GM12891 (cell line): ENCODE results near the gene MAP2K4.

Experiments
- DNase-seq: peaks from one replicate; pipeline ENCODE4 v3.0.0; 2011; ENCODE audit warnings: low spot score; ENCODE audit not compliant: insufficient read length
- FAIRE-seq: peaks from 2 replicates; lab custom pipeline; 2011; peaks lifted over from hg19 to GRCh38; lab: Jason Lieb, UNC
- PAX5 ChIP-seq: IDR thresholded peaks from 2 replicates; pipeline ENCODE4 v1.6.1; 2011; ENCODE audit warnings: low read length, moderate library complexity, mild to moderate bottlenecking; ENCODE audit not compliant: insufficient read depth, severe bottlenecking
- POLR2A ChIP-seq: IDR thresholded peaks from 2 replicates; pipeline ENCODE4 v1.6.1; 2011; ENCODE audit warnings: low read depth, low read length, control low read depth
- POLR2AphosphoS5 ChIP-seq: IDR thresholded peaks from 2 replicates; pipeline ENCODE4 v1.6.1; 2011; ENCODE audit warnings: low read depth, low read length, control low read depth
- POU2F2 ChIP-seq: IDR thresholded peaks from 2 replicates; pipeline ENCODE4 v1.6.1; 2011; ENCODE audit warnings: low read depth, mild to moderate bottlenecking, control low read depth, low read length, moderate library complexity
- SPI1 ChIP-seq: IDR thresholded peaks from 2 replicates; pipeline ENCODE4 v1.6.1; 2011; ENCODE audit warnings: low read depth, low read length, control low read depth
- TAF1 ChIP-seq: IDR thresholded peaks from 2 replicates; pipeline ENCODE4 v1.6.1; 2011; ENCODE audit warnings: low read depth, low read length, control low read depth

Gene MAP2K4

GRCh38 chr17:12034538-12034937 lies 13.9 kb downstream of the MAP2K4 start:
- FAIRE-seq (no peak), DNase-seq (no peak)
- no peak for TF ChIP-seq SPI1
- no peak for TF ChIP-seq TAF1
- TF ChIP-seq POLR2A = no peak
- no peak for TF ChIP-seq POU2F2
- TF ChIP-seq POLR2AphosphoS5 = no peak
- no peak for TF ChIP-seq PAX5

GRCh38 chr17:12035673-12036072 lies 15.0 kb downstream of the MAP2K4 start:
- FAIRE-seq (no peak), DNase-seq (no peak)

GRCh38 chr17:12037970-12038369 lies 17.3 kb downstream of the MAP2K4 start:
- TF ChIP-seq POU2F2 = no peak
- DNase-seq = no peak
- no peak for FAIRE-seq

More at GRCh38 chr17:12035673-12036072, 15.0 kb downstream of the MAP2K4 start:
- TF ChIP-seq POLR2AphosphoS5 (no peak), SPI1 (no peak), TAF1 (no peak), POU2F2 (no peak), PAX5 (no peak), POLR2A (no peak)

GRCh38 chr17:12040478-12040877 lies 19.8 kb downstream of the MAP2K4 start:
- TF ChIP-seq POLR2AphosphoS5 = no peak
- no peak for TF ChIP-seq POLR2A
- no peak for TF ChIP-seq TAF1
- no peak for TF ChIP-seq SPI1
- TF ChIP-seq PAX5 = no peak
- no peak for TF ChIP-seq POU2F2
- FAIRE-seq (no peak), DNase-seq (no peak)

GRCh38 chr17:12041312-12041711 lies 20.6 kb downstream of the MAP2K4 start:
- DNase-seq (no peak), FAIRE-seq (no peak)
- no peak for TF ChIP-seq TAF1
- no peak for TF ChIP-seq POU2F2
- TF ChIP-seq POLR2AphosphoS5 = no peak
- TF ChIP-seq PAX5 = no peak
- no peak for TF ChIP-seq POLR2A
- TF ChIP-seq SPI1 = no peak

- DNase-seq = no peak
- TF ChIP-seq SPI1 (no peak), TAF1 (no peak), POLR2AphosphoS5 (no peak), PAX5 (no peak), POLR2A (no peak), POU2F2 (no peak)
- no peak for FAIRE-seq
Observed at GRCh38 chr17:12043702-12044101, 23.0 kb downstream of the MAP2K4 start.

GRCh38 chr17:12046786-12047185 lies 26.1 kb downstream of the MAP2K4 start:
- DNase-seq = no peak
- TF ChIP-seq PAX5 = no peak
- TF ChIP-seq SPI1 = no peak
- TF ChIP-seq TAF1 = no peak
- TF ChIP-seq POU2F2 = no peak
- TF ChIP-seq POLR2A = no peak
- no peak for TF ChIP-seq POLR2AphosphoS5
- FAIRE-seq = no peak

GRCh38 chr17:12047681-12048376 lies 27.2 kb downstream of the MAP2K4 start:
- TF ChIP-seq PAX5 (no peak), TAF1 (no peak), SPI1 (no peak), POLR2A (no peak), POLR2AphosphoS5 (no peak), POU2F2 (no peak)

GRCh38 chr17:12048843-12049473 lies 28.3 kb downstream of the MAP2K4 start:
- TF ChIP-seq POU2F2 (no peak), PAX5 (no peak)
- DNase-seq (no peak), FAIRE-seq (no peak)

More at GRCh38 chr17:12047681-12048376, 27.2 kb downstream of the MAP2K4 start:
- DNase-seq (no peak), FAIRE-seq (no peak)
